ENCODE measurements around the gene CHST8.
"Not testable (repeated sequence)": the region's sequence is repeated elsewhere in the genome, so short reads cannot be mapped to it uniquely, and the experiment has no call there.

The CHST8 gene

GRCh38 chr19:33812388-33813330 lies 190.9 kb downstream of the CHST8 start:
- no peak for DNase-seq (ENCODE audit: low read depth)

- DNase-seq (ENCODE audit: low read depth) = no peak
Measured at GRCh38 chr19:33813391-33814101, 191.8 kb downstream of the CHST8 start.

GRCh38 chr19:33814181-33815165 lies 192.7 kb downstream of the CHST8 start:
- DNase-seq (ENCODE audit: low read depth) = no peak

GRCh38 chr19:33815380-33816340 lies 193.9 kb downstream of the CHST8 start:
- DNase-seq (ENCODE audit: low read depth) = no peak

GRCh38 chr19:33818411-33818810 lies 196.7 kb downstream of the CHST8 start:
- no peak for DNase-seq (ENCODE audit: low read depth)

- not testable (repeated sequence) for DNase-seq (ENCODE audit: low read depth)
Measured at GRCh38 chr19:33819078-33819477, 197.3 kb downstream of the CHST8 start.

- no peak for DNase-seq (ENCODE audit: low read depth)
Measured at GRCh38 chr19:33819506-33819879, 197.7 kb downstream of the CHST8 start.

- peak; percentile 47 for DNase-seq (ENCODE audit: low read depth)
Measured at GRCh38 chr19:33819880-33820781, 198.4 kb downstream of the CHST8 start.

GRCh38 chr19:33821871-33822270 lies 200.1 kb downstream of the CHST8 start:
- DNase-seq (ENCODE audit: low read depth) = no peak

Measured in stimulated activated CD8-positive, alpha-beta memory T cell treated with anti-CD3 and anti-CD28 coated beads, Interleukin-7, amount 100 ng/mL, for 24 hours (primary cell).